HepG2 (cell line): ENCODE measurements around the gene PDXDC1. TPM values are rescaled to one million over a fixed set of nuclear protein-coding genes. Genes with fewer than 3 reads are reported as not detected.
A peak's percentile ranks its signal among the peaks of the same experiment; 100 is the strongest.
"Not testable (repeated sequence)": the region's sequence is repeated elsewhere in the genome, so short reads cannot be mapped to it uniquely, and the experiment has no call there.

Experiments
- ETV5 ChIP-seq: IDR thresholded peaks from 2 replicates; pipeline ENCODE4 v1.6.1; 2018; ENCODE audit warnings: missing biosample characterization, missing genetic modification reagents, inconsistent platforms, borderline replicate concordance
- FOXA3 ChIP-seq: IDR thresholded peaks from 2 replicates; pipeline ENCODE4 v1.6.1; 2016; ENCODE audit warnings: missing genetic modification reagents, missing compliant biosample characterization
- NFKB2 ChIP-seq: sonication (generic); formaldehyde crosslinking; IDR thresholded peaks from 2 replicates; pipeline ENCODE4 v1.4.0; 2020; ENCODE audit warnings: missing genetic modification reagents, borderline replicate concordance
- POLR2AphosphoS5 ChIP-seq: IDR thresholded peaks from 2 replicates; pipeline ENCODE4 v1.6.1; 2012; ENCODE audit warnings: low read depth, low read length
- YY1 ChIP-seq: IDR thresholded peaks from 2 replicates; pipeline ENCODE4 v1.6.1; 2011; ENCODE audit warnings: low read length, low read depth, moderate library complexity, mild to moderate bottlenecking; ENCODE audit not compliant: insufficient read depth, insufficient replicate concordance
- ZFP1 ChIP-seq: IDR thresholded peaks from 2 replicates; pipeline ENCODE4 v1.6.1; 2016
- ZFP37 ChIP-seq: sonication (generic); formaldehyde crosslinking; IDR thresholded peaks from 2 replicates; pipeline ENCODE4 v1.4.0; 2020; ENCODE audit warnings: missing genetic modification reagents, borderline replicate concordance
- ZSCAN31 ChIP-seq: sonication (generic); formaldehyde crosslinking; IDR thresholded peaks from 2 replicates; pipeline ENCODE4 v1.5.0; 2020; ENCODE audit warnings: low read depth, mild to moderate bottlenecking, missing genetic modification reagents
- polyA plus RNA-seq, 8 experiments: library from polyadenylated mRNA; depleted of rRNA in 3 of 8; stranded (reverse) in 7 of 8; unstranded in 1 of 8; fragments of >200 nt; fragmentation: Illumina TruSeq in 4 of 8; extraction: Trizol in 4 of 8; gene quantifications; 2 replicates each; pipeline versions ENCODE4 v1.2.1 to v1.2.3, GENCODE V29; 2011 to 2016; ENCODE audit warnings: low read depth in 4 of 8, missing spikeins in 1 of 8, mixed read lengths in 1 of 8; ENCODE audit not compliant: insufficient read depth in 1 of 8
- total RNA-seq, 5 experiments: library from RNA; depleted of rRNA; stranded (reverse); fragments of >200 nt; fragmentation: Illumina TruSeq; extraction: Trizol; gene quantifications; 2 replicates each; pipeline ENCODE4 v1.2.3, GENCODE V29; 2016; ENCODE audit warnings: low read depth in 1 of 5
- TF ChIP-seq, protein P1 (sequence below): sonication (generic); formaldehyde crosslinking; IDR thresholded peaks from one replicate; pipeline ENCODE4 v1.5.1; 2020; ENCODE audit warnings: mild to moderate bottlenecking, missing genetic modification reagents; ENCODE audit errors: not compliant biosample characterization
- TF ChIP-seq, protein P2 (sequence below): sonication (generic); formaldehyde crosslinking; conservative IDR thresholded peaks from 2 replicates; pipeline ENCODE4 v1.4.0; 2020; ENCODE audit warnings: missing genetic modification reagents
- TF ChIP-seq, protein P3 (sequence below), 2 experiments: sonication (generic) in 1 of 2; formaldehyde crosslinking in 1 of 2; IDR thresholded peaks; 2 replicates each; pipeline versions ENCODE4 v1.6.1 to v1.9.0; 2014 to 2022; ENCODE audit warnings: antibody characterized with exemption in 1 of 2, borderline replicate concordance in 1 of 2, inconsistent platforms in 1 of 2, low read depth in 1 of 2, missing genetic modification reagents in 1 of 2

Gene PDXDC1
- total and polyA plus RNA-seq, 2 of the 13 experiments (the other 11 are each of a cell fraction or from before 2014, with no cell fraction given), result 133 to 169 TPM

DNA sequence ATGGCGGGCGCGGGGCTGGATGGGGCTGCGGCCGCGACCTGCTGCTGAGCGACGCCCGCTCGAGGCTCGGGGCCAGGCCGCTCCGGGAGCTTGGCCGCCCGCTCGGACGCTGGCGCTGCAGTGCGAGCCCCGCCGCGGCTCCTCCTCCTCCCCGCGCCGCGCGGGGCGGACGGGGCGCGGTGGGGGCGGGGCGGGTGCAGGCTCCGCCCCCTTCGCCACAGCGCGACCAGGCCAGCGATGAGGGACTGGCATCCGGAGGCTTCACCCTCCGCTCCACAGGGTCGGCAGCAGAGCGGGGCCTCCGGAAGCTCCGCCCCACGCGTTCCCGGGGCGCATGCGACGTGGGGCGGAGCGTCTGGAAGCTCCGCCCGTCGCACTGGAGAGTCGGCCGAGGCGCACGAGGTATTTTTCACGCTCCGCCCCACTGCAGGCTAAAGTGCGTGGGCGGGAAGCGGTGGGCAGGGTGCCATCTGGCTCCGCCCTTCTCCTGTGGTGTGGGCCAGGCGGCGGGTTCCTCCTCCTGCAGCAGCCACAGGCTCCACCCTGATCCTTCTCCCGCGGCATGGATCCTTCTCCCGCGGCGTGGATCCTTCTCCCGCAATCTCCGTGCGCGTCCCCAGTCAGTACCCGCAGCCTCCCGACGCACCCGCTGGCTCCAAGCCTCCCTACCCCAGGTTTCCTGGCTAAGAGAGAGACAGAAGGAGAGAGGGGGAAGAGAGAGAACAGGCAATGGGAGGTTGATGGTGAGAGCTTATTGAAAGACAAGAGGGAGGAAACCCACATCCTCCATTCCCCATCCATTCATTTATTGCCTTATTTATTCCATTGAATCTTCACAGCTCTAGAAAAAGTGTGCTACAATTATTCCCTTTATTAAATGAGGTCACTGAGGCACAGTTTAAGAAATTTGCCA is 180.1 kb downstream of the PDXDC1 start (continued):
- TF ChIP-seq, protein P1, sequence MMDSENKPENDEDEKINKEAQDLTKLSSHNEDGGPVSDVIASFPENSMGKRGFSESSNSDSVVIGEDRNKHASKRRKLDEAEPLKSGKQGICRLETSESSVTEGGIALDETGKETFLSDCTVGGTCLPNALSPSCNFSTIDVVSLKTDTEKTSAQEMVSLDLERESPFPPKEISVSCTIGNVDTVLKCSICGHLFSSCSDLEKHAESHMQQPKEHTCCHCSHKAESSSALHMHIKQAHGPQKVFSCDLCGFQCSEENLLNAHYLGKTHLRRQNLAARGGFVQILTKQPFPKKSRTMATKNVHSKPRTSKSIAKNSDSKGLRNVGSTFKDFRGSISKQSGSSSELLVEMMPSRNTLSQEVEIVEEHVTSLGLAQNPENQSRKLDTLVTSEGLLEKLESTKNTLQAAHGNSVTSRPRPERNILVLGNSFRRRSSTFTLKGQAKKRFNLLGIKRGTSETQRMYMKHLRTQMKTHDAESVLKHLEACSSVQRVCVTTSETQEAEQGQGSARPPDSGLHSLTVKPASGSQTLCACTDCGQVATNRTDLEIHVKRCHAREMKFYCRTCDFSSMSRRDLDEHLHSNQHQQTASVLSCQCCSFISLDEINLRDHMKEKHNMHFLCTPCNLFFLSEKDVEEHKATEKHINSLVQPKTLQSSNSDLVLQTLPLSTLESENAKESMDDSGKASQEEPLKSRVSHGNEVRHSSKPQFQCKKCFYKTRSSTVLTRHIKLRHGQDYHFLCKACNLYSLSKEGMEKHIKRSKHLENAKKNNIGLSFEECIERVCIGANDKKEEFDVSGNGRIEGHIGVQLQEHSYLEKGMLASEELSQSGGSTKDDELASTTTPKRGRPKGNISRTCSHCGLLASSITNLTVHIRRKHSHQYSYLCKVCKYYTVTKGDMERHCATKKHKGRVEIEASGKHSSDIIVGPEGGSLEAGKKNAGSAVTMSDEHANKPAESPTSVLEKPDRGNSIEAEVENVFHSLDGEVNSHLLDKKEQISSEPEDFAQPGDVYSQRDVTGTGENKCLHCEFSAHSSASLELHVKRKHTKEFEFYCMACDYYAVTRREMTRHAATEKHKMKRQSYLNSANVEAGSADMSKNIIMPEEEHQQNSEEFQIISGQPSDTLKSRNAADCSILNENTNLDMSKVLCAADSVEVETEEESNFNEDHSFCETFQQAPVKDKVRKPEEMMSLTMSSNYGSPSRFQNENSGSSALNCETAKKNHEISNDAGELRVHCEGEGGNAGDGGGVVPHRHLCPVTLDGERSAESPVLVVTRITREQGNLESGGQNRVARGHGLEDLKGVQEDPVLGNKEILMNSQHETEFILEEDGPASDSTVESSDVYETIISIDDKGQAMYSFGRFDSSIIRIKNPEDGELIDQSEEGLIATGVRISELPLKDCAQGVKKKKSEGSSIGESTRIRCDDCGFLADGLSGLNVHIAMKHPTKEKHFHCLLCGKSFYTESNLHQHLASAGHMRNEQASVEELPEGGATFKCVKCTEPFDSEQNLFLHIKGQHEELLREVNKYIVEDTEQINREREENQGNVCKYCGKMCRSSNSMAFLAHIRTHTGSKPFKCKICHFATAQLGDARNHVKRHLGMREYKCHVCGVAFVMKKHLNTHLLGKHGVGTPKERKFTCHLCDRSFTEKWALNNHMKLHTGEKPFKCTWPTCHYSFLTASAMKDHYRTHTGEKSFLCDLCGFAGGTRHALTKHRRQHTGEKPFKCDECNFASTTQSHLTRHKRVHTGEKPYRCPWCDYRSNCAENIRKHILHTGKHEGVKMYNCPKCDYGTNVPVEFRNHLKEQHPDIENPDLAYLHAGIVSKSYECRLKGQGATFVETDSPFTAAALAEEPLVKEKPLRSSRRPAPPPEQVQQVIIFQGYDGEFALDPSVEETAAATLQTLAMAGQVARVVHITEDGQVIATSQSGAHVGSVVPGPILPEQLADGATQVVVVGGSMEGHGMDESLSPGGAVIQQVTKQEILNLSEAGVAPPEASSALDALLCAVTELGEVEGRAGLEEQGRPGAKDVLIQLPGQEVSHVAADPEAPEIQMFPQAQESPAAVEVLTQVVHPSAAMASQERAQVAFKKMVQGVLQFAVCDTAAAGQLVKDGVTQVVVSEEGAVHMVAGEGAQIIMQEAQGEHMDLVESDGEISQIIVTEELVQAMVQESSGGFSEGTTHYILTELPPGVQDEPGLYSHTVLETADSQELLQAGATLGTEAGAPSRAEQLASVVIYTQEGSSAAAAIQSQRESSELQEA (CRISPR knock-in tag), result peak; percentile 72
- TF ChIP-seq, protein P2, sequence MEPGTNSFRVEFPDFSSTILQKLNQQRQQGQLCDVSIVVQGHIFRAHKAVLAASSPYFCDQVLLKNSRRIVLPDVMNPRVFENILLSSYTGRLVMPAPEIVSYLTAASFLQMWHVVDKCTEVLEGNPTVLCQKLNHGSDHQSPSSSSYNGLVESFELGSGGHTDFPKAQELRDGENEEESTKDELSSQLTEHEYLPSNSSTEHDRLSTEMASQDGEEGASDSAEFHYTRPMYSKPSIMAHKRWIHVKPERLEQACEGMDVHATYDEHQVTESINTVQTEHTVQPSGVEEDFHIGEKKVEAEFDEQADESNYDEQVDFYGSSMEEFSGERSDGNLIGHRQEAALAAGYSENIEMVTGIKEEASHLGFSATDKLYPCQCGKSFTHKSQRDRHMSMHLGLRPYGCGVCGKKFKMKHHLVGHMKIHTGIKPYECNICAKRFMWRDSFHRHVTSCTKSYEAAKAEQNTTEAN (CRISPR knock-in tag), result peak; percentile 67; the same call in 1 of the 2 replicates
- TF ChIP-seq NFKB2 (CRISPR knock-in tag) (peak; percentile 90; the same call in 1 of the 2 replicates), YY1 (peak; percentile 58), ZSCAN31 (0 out of 2 replicates have a peak, but pooled peaks have one; percentile 55), POLR2AphosphoS5 (peak; percentile 56; the same call in 1 of the 2 replicates), ZFP1 (0 out of 2 replicates have a peak, but pooled peaks have one; percentile 37), FOXA3 (CRISPR knock-in tag) (peak; percentile 30; the same call in 1 of the 2 replicates), ETV5 (CRISPR knock-in tag) (peak; percentile 85; the same call in 1 of the 2 replicates), ZFP37 (CRISPR knock-in tag) (peak; percentile 52; the same call in 1 of the 2 replicates)
- TF ChIP-seq, protein P3, sequence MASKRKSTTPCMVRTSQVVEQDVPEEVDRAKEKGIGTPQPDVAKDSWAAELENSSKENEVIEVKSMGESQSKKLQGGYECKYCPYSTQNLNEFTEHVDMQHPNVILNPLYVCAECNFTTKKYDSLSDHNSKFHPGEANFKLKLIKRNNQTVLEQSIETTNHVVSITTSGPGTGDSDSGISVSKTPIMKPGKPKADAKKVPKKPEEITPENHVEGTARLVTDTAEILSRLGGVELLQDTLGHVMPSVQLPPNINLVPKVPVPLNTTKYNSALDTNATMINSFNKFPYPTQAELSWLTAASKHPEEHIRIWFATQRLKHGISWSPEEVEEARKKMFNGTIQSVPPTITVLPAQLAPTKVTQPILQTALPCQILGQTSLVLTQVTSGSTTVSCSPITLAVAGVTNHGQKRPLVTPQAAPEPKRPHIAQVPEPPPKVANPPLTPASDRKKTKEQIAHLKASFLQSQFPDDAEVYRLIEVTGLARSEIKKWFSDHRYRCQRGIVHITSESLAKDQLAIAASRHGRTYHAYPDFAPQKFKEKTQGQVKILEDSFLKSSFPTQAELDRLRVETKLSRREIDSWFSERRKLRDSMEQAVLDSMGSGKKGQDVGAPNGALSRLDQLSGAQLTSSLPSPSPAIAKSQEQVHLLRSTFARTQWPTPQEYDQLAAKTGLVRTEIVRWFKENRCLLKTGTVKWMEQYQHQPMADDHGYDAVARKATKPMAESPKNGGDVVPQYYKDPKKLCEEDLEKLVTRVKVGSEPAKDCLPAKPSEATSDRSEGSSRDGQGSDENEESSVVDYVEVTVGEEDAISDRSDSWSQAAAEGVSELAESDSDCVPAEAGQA (IDR thresholded peaks at IDR 0.05; ENCODE audit: low read depth), result not testable (repeated sequence)
- TF ChIP-seq, protein P3 (CRISPR knock-in tag; IDR thresholded peaks at IDR 0.05; ENCODE audit: borderline replicate concordance), result peak; percentile 81; the same call in 1 of the 2 replicates
